Right renal cortex interstitium (tissue), 3 donors: ENCODE measurements around the gene FBXL14. TPM values are rescaled to one million over a fixed set of nuclear protein-coding genes. Genes with fewer than 3 reads are reported as not detected.

Source experiments
- DNase-seq, 3 donors: peaks; one replicate each; pipeline ENCODE4 v3.0.0-alpha.2; 2013; ENCODE audit warnings: low read depth in 3 of 3, low spot score in 2 of 3
- polyA plus RNA-seq, 3 donors: library from polyadenylated mRNA; unstranded; fragments of 120-200 nt; gene quantifications; one replicate each; pipeline ENCODE4 v1.2.1, GENCODE V29; 2013; ENCODE audit not compliant: insufficient read length in 3 of 3

Gene FBXL14
- polyA plus RNA-seq, 3 donors: 10.7 to 12.4 (median 10.8) TPM

GRCh38 chr12:1540690-1541089, 53.7 kb downstream of the FBXL14 start:
- no peak for DNase-seq

DNA sequence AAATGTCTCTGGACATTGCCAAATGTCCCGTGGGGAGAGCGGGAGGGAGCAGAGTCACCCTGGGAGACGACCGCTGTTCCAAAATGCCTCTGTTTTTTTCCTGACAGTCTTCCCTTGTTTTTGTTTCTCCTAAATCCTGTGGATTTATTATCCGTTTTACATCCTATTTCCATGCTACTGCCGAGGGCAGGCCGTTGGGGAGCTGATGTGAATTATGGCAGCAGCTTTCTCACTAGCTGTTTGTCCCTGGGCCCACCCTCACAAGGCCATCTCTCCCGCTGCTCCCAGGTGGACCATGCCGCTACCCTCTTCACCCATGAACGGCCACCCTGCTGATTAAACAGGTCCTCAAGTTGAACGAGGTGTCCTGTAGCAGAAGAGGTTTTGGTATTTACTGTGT, 55.2 kb downstream of the FBXL14 start:
- DNase-seq: no peak

GRCh38 chr12:1536817-1537216, 57.6 kb downstream of the FBXL14 start:
- no peak for DNase-seq

DNA sequence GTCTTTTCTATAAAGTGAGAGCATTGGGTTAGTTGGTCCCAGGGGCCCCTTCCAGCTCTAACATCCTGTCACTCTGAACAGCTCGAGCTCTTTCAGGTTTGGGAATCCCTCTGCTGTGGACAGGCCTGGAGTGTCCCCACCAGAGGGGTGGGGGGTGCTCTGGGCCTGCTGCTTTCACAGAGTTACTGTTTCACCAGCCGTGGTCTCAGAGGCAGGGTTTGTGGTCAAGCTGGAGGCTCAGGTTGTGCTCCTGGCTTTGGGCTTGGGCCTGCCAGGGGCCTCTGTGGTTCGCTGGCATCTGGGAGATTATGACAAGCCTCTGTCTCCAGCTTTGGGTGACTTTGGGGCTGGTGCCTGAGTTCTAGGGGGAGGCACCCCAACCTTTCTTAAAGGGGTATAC, 59.6 kb downstream of the FBXL14 start:
- no peak for DNase-seq

GRCh38 chr12:1533602-1534304, 60.6 kb downstream of the FBXL14 start:
- no peak for DNase-seq

DNA sequence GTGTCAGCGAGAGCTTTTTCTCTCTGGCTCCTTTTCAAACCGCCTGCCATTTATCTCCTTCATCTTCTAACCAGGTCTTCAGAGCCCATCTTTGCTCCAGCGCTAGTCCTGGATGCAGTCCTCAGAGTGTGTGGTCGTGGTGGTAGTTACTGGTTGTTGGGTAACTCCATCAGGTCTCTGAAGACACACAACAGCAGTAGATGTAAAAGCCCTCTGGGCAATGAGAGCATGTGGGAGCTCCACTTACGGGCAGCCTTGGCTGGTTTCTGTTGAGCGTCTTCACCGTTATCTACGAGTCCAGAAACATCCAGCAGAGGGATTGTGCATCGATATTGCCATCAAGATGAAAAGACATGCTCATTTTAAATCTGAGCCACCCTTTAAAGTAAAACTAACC, 61.2 kb downstream of the FBXL14 start:
- DNase-seq: no peak

GRCh38 chr12:1532375-1533165, 61.8 kb downstream of the FBXL14 start:
- DNase-seq: no peak

DNA sequence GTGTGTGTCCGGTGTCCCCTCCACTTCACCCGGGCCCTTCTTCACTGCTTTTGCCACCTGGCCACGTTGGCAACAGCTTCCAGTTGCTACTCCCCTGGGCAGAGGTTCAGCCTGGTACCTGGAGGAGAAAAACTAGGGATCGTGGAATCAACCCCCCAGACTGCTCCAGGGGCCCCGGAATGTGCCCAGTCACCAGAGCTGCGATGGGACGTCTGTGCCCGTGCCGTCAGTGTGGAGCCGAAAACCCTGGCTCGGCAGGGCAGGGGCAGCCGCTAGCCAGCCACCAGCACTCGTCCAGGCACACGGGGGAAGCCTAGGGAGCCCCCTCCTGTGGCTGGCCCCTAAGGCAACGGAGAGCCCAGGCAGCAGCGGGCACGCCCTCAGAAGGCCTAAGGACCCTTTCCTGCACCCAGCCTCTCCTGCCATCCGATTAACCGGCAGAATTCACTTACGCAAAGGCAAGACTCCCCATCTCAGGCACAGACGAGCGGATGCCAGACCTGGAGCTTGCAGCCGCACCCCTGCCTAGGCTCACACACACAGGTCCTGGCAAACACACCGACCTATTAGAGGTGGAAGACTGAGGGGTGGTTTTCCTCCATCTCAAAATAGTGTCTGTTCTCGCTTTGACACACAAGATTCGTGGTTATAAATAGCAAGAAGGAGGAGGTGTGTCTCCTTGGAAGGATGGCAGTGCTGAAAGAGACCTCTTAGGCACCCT, 62.6 kb downstream of the FBXL14 start:
- no peak for DNase-seq

GRCh38 chr12:1531153-1531653, 63.2 kb downstream of the FBXL14 start:
- DNase-seq: no peak

DNA sequence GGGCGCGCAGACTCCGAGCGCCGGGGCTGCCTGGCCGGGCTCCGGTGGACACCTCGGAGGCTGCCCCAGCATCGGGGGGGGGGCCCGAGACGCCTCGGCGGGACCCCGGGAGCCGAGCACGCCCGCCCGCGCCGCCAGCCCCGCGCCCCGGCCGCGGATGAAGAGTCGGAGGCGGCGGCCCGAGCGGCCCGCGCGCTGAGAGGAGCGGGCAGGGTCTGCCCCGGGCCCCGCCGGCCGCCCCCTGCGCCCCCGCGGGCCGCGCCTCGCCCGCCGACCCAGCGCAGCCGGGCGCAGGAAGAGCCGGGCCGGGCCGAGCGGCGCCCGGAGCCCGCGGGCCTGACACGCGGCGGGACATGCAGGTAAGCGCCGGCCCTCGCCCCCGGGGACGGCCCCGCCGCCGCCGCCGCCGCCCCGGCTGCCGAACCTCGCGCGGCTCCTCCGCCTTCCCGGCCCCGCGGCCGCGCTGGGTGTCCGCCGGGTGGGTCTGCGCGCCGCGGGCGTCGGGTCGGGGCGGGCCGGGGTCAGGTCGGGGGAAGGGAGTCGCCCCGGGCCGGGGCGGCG, 63.7 kb downstream of the FBXL14 start:
- DNase-seq: no peak

DNA sequence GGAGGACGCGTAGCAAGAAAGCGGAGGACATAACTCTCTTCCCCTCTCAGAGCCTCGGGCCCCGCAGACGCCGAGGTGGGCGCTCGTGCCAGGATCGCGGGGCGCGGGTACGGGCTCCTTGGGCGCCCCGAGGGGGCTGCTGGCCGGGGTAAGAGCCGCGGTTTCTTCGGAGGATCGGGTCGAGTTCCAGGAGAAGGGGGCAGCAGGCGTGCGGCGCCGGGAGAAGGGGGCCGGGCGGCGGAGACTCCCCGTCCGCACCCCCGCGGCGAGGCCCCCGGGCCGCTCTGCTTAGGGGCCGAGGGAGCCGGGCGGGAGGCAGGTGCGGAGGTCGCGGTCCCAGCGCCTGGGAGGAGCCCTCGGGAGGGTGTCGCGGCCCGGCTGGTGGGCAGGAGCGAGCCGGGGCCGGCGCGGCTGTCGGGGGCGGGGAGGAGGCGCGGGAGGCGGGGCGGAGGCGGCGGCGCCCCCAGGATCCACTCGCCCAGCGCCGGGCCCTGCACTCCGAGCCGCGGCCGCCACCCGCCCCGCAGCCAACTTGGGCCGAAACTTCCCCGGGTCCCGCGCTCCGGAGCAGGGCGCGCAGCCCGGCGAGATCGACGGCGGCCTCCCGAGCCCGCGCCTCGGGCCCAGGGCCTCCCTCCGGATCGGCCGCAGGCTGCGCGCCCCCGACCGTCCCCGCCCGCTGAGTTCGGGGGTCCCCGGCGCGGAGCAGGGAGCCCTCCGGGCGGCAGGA, 64.4 kb downstream of the FBXL14 start:
- no peak for DNase-seq

GRCh38 chr12:1529228-1529861, 65.0 kb downstream of the FBXL14 start:
- DNase-seq: no peak

- no peak for DNase-seq
Observed at GRCh38 chr12:1528791-1529190, 65.6 kb downstream of the FBXL14 start.

GRCh38 chr12:1527789-1528188, 66.6 kb downstream of the FBXL14 start:
- no peak for DNase-seq

DNA sequence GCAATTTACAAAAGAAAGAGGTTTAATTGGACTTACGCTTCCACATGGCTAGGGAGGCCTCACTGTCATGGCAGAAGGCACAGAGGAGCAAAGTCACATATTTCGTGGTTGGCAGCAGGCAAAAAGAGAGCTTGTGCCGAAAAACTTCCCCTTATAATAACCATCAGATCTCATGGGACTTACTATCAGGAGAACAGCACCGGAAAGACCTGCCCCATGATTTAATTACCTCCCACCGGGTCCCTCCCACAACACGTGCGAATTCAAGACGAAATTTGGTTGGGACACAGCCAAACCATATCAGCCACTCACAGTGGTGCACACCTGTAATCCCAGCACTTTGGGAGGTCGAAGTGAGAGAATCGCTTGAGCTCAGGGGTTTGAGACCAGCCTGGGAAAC, 68.5 kb downstream of the FBXL14 start:
- no peak for DNase-seq

GRCh38 chr12:1523558-1524050, 70.8 kb downstream of the FBXL14 start:
- DNase-seq: no peak

- no peak for DNase-seq
Observed at GRCh38 chr12:1523046-1523445, 71.3 kb downstream of the FBXL14 start.

DNA sequence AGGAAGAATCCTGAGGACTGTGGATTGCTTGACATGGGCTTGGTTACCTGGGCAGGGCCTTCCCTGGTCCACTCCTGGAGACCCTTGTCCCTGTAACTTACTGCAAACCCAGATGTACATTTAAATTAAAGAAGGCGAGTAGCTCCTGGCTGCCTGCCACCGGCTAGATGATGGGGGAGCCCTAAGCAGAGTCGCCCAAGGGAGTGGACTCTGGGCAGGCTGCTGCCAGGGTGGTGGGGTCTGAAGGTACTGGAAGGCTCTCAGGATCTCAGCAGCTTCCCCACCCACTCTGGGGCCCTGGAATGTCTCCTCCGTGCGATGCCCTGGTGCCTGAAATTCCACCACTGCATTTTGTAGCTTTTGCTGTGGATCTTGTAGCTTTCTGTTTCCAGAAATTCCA, 74.7 kb downstream of the FBXL14 start:
- no peak for DNase-seq

DNA sequence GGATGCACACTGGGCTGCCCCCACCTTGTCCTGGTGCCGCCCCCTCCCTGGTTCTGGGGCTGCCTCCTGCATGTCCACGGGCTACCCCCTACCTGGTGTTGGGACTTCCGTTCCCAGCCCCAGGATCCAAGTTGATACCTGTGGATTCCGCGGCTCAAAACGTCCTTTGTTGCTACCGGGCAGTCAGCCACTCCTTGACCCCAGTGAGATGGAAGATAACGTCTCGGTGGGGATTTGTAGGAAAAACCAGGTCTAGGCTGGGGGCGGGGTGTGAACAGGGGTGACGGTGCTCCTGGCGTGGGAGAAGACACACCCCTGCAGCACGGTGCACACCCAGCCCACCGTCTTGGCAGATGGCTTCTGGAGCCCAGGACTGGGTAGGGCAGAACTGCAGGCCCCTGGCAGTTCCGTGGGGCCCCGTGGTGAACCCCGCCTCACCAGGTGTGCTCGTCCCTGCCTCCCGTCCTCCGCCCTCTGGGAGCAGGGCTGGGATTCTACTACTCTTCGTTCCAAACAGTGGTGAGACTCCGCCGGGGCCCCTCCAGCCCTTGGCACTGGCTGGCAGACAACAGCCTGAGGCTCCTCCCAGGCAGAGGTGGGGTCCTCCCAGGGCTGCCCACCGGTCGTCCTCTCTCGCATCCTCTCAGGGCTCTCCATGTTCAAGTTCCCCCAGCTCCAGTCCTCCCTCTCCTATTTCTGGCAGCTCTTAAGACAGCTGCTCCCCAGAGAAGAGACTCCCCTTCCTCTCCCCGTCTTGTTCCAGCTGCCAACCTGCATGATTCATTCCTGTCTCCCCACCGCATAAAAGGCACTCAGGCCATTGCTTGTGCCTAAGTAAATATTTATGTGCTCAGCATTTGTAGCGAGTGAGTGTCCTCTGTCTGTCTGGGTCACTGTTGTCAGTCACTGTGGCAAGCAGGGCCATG, 75.5 kb downstream of the FBXL14 start:
- no peak for DNase-seq
